Activated CD4-positive, alpha-beta T cell treated with anti-CD3 and anti-CD28 coated beads, Interleukin-2, amount 10 ng/mL, durations not matched to agents 24 days and 14 days (primary cell): ENCODE measurements around the gene CEP170B. TPM values are rescaled to one million over a fixed set of nuclear protein-coding genes. Genes with fewer than 3 reads are reported as not detected.

Source experiments
- DNase-seq: peaks from one replicate; pipeline ENCODE4 v3.0.0; 2022
- H3K27ac Mint-ChIP-seq: one replicate; pipeline ENCODE4 v1.8.0; 2022; ENCODE audit warnings: mild to moderate bottlenecking, mixed read lengths
- H3K27me3 Mint-ChIP-seq: one replicate; pipeline ENCODE4 v1.8.0; 2022; ENCODE audit warnings: mixed read lengths
- H3K36me3 Mint-ChIP-seq: one replicate; pipeline ENCODE4 v1.8.0; 2022; ENCODE audit warnings: low read depth, mild to moderate bottlenecking, mixed read lengths
- H3K4me1 Mint-ChIP-seq: one replicate; pipeline ENCODE4 v1.8.0; 2021; ENCODE audit warnings: mixed read lengths
- H3K4me3 Mint-ChIP-seq: one replicate; pipeline ENCODE4 v1.8.0; 2022; ENCODE audit warnings: mild to moderate bottlenecking, moderate library complexity, mixed read lengths
- H3K9me3 Mint-ChIP-seq: one replicate; pipeline ENCODE4 v1.8.0; 2021; ENCODE audit warnings: mixed read lengths
- intact Hi-C: fragments of 100-400 bp; cut with micrococcal nuclease; formaldehyde crosslinking; loops from one replicate; pipeline ENCODE4 v1.15.1; 2023
- total RNA-seq: library from RNA; stranded (reverse); gene quantifications from 2 replicates; pipeline ENCODE4 v1.2.3, GENCODE V29; 2022

The CEP170B gene
- 8.3 and 9.0 TPM in 2 replicates for total RNA-seq

DNA sequence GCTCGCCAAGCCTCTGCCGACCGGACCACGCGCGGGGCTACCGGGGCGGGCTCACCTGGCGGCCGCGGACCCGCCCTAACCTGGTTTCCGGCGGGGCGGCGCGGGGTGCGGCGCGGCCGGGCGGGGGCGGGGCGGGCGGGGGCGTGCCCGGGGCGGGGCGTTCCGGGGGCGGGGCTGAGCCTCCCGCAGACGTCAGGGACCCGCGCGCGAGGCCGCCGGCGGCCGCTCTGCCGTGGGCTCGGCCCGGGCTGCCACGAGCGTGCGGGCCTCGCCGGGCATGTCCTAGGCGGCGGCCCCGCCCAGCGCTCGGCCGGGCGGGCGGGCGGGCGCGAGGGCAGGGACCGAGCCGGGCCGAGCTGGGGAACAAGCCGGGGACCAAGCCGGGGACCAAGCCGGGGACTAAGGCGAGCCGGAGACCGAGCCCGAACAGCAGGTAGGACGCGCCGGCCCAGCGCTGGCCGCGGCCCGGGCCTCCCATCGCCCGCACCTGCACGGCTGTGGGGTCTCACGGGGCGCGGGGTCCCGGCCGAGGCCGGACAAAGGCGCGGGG is at the start of gene CEP170B:
Gene CEP170B (plus strand): TSS at position 188 of the 550 bp plus-strand sequence. CDS start 3,183 bp downstream, outside the sequence.
- Mint-ChIP-seq H3K36me3 (no peaks in the 10 kb centered on the region), H3K4me1 (no peaks in the 10 kb centered on the region), H3K4me3 (peak within 1 kb of the TSS; percentile 75), H3K27me3 (peaks cover 11% of the 10 kb centered on the region), H3K27ac (no peak within 1 kb of the TSS), H3K9me3 (no peaks in the 10 kb centered on the region)
- intact Hi-C loops, result loop anchor here (2.0 kb wide), 2 partner anchors 22 to 38 kb away; no protein-coding TSS in a partner anchor
- peak; percentile 83 for DNase-seq

DNA sequence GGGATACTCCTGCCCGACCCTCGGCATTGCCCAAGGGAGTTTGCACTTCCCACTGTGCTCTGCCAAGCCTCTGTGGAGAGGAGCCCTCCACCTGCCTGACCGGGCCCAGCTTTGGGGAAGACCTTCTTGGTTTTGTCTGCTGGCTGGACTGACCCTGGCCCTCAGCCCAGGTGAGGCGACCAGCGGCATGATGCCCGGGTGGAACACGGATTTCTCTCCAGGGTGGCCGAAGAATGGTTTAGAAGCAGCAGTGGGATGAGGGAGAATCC is 48.5 kb upstream of the CEP170B start:
- Mint-ChIP-seq H3K4me3 (peak overlapping the region; percentile 96), H3K9me3 (no peaks in the 10 kb centered on the region), H3K27me3 (no peaks in the 10 kb centered on the region), H3K27ac (peak overlapping the region; percentile 95), H3K4me1 (peaks cover 12% of the 10 kb centered on the region), H3K36me3 (peaks cover 10% of the 10 kb centered on the region)
- intact Hi-C loops, result no loop called here
- DNase-seq, result no peak

DNA sequence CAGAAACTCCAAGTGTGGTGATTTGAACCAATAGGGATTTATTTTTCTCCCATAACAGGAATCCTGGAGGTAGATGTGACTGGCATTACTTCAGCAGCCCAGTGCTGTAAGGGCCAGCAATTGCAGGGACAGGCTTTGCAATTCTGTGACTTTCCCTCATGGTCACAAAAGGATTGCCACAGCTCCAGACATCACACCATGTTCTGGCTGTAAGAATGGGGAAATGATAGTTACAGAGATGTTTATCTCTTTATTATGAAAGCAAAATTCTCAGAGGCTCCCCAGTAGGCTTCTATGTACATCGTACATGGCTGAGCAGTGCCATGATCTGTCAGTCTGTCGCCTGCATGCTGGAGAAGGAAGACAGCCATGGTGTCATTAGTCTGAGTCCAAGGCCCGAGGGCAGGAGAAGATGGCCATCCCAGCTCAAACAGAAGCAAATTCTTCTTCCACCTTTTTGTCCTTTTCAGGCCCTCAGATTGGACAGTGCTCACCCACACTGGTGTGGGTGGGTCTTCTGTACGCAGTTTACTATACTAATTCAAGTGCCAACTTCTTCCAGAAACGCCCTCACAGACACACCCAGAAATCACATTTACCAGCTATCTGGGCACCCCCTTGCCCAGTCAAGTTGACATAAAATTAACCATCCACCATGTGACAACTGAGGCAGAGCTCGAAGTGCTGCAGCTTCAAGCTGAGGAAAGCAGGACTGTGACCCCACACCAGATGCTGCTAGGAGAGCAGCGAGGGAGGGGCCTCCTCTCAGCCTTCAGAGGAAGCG is 46.9 kb upstream of the CEP170B start:
- H3K36me3 Mint-ChIP-seq, result peaks cover 8% of the 10 kb centered on the region
- peak; percentile 56 for DNase-seq
- H3K4me3 Mint-ChIP-seq, result no peak overlapping the region
- H3K9me3 Mint-ChIP-seq, result no peaks in the 10 kb centered on the region
- H3K27me3 Mint-ChIP-seq, result no peaks in the 10 kb centered on the region
- peaks cover 12% of the 10 kb centered on the region for H3K4me1 Mint-ChIP-seq
- intact Hi-C loops, result no loop called here
- no peak overlapping the region for H3K27ac Mint-ChIP-seq

DNA sequence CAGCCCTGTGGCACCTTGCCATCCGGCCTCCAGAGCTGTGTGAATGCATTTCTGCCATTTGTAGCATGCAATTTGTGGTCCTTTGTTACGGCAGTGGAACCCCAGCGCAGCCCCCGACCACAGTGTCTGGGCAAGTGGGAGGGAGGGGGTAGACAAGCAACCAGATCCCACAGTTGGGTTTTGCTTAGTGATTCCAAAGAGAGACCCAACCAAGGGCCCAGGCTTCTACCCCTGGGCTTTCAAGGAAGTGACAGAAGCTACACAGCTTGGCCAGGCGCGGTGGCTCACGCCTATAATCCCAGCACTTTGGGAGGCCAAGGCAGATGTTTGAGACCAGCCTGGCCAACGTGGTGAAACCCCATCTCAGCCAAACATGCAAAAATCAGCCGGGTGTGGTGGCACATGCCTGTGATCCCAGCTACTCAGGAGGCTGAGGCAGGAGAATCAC is 46.3 kb upstream of the CEP170B start:
- H3K9me3 Mint-ChIP-seq, result peaks cover 2% of the 10 kb centered on the region
- intact Hi-C loops, result no loop called here
- no peaks in the 10 kb centered on the region for H3K27me3 Mint-ChIP-seq
- peak; percentile 56 for DNase-seq
- H3K4me1 Mint-ChIP-seq, result peaks cover 12% of the 10 kb centered on the region
- no peak overlapping the region for H3K4me3 Mint-ChIP-seq
- no peak overlapping the region for H3K27ac Mint-ChIP-seq
- H3K36me3 Mint-ChIP-seq, result peaks cover 8% of the 10 kb centered on the region

DNA sequence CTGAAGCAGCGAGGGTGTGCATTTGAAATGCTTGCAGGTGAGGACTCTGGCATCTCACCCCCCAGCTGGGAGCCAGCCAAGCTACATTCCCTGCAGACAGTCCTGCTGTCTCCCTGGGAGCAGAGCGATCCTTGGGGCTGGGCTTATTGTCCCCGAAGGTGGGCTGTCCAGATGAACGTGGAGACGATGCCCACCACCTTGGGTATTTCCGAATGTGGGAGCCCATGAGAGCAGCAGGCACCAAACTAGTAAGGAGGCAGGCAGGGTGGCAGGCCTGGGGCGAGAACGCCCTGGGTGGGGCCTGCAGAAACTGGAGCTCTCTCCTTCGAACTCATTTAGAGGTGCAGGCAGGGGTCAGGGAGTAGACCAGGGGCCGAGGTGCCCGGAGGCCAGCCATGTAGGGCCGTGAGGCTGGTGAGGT is 45.7 kb upstream of the CEP170B start:
- intact Hi-C loops, result no loop called here
- peak; percentile 55 for DNase-seq
- H3K4me3 Mint-ChIP-seq, result no peak overlapping the region
- H3K27me3 Mint-ChIP-seq, result peaks cover 5% of the 10 kb centered on the region
- peaks cover 6% of the 10 kb centered on the region for H3K4me1 Mint-ChIP-seq
- H3K36me3 Mint-ChIP-seq, result peaks cover 10% of the 10 kb centered on the region
- H3K27ac Mint-ChIP-seq, result no peak overlapping the region
- H3K9me3 Mint-ChIP-seq, result peaks cover 8% of the 10 kb centered on the region

DNA sequence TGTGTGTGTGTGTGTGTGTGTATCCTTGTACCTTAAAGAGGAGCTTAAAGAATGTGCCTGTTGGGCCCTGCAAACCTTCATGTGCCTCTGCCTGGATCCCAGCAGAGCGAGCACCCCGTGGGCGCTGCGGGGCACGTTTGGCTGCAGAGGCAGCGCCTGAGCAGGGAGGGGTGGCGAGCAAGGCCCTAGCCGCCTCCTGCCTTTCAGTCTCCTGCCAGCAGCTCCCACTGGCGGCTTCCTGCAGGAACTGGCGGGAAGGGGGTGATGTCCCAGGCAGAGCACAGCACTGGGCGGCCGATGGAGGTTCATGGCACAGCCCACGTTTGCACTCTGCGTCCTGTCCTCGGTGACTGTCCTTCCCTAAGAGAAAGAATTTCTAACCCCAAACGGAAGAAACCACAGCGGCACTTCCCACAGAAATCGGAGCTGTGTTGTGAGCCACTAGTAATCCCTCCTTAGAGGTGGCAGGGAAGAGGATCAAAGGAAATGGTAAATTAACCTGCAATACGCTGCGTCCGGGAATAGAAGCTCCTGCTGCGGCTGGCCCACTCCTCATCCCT is 44.3 kb upstream of the CEP170B start:
- Mint-ChIP-seq H3K27me3 (peaks cover 17% of the 10 kb centered on the region), H3K9me3 (peaks cover 15% of the 10 kb centered on the region), H3K4me3 (no peak overlapping the region), H3K36me3 (peaks cover 12% of the 10 kb centered on the region), H3K4me1 (peaks cover 8% of the 10 kb centered on the region), H3K27ac (no peak overlapping the region)
- intact Hi-C loops, result no loop called here
- DNase-seq, result peak; percentile 48

DNA sequence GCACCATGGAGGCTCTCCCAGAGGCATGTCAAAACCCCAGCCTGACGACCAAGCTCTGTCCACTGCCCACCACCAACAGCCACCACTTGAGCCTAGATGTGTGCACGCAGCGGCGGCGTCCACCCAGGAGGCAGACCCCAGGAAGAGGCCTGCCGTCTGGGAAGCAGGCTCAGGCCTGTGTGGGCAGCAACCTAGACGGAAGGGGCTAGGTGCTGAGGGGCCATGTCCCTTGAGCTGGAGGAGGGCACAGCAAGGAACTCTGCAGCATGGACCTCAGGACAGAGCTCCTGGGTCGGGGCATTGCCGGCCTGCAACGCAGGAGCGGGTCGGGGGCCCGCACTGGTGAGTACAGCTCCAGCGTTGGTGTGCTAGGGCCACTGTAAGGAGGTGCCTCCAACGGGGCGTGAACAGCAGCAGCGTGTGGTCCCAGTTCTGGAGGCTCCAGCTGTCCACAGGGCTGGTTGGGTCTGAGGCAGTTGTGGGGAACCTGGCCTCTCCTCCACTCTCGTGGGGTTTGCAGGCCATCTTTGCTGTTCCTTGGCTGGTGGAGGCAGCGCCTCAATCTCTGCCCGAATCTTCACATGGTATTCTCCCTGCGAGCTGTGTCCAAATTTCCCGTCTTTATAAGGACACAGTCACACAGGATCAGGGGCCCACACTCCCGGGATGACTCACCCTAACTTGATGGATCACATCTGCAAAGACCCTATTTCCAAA is 43.7 kb upstream of the CEP170B start:
- peaks cover 11% of the 10 kb centered on the region for H3K4me1 Mint-ChIP-seq
- H3K27ac Mint-ChIP-seq, result no peak overlapping the region
- peaks cover 15% of the 10 kb centered on the region for H3K9me3 Mint-ChIP-seq
- peaks cover 18% of the 10 kb centered on the region for H3K27me3 Mint-ChIP-seq
- no peak overlapping the region for H3K4me3 Mint-ChIP-seq
- intact Hi-C loops, result no loop called here
- peak; percentile 54 for DNase-seq
- H3K36me3 Mint-ChIP-seq, result peaks cover 11% of the 10 kb centered on the region

DNA sequence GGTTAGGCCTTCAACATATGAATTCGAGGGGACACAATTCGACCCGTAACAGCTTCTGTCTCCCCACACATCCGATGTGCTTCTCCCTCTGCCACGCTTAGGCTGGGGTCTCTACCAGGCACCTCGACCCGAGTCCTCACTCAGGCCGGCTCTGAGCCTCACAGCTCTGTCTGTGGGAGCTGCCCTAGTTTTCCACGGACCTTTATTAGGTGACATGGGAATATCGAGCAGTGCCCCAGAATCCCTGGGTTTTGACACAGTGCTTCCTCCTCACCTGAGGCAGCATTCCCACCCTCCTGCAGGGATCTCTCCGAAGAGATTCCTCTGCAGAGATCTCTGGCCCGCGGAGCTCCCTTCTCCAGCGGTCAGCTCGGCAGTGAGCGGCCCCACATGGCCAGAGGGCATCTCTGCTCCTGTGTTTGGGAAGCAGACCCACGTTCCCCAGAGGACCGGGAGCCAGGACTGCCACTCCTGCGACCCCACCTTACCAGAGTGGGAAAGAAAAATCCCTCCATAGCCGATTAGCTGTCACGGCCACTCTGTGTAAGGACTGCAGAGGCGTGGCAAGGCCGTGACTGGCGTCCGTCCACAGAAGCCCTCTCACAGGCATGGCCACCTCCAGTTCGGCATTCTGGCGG is 43.0 kb upstream of the CEP170B start:
- H3K9me3 Mint-ChIP-seq, result peaks cover 15% of the 10 kb centered on the region
- DNase-seq, result no peak
- peaks cover 21% of the 10 kb centered on the region for H3K27me3 Mint-ChIP-seq
- H3K4me1 Mint-ChIP-seq, result peaks cover 10% of the 10 kb centered on the region
- H3K27ac Mint-ChIP-seq, result no peak overlapping the region
- H3K4me3 Mint-ChIP-seq, result no peak overlapping the region
- H3K36me3 Mint-ChIP-seq, result peaks cover 11% of the 10 kb centered on the region
- intact Hi-C loops, result no loop called here

DNA sequence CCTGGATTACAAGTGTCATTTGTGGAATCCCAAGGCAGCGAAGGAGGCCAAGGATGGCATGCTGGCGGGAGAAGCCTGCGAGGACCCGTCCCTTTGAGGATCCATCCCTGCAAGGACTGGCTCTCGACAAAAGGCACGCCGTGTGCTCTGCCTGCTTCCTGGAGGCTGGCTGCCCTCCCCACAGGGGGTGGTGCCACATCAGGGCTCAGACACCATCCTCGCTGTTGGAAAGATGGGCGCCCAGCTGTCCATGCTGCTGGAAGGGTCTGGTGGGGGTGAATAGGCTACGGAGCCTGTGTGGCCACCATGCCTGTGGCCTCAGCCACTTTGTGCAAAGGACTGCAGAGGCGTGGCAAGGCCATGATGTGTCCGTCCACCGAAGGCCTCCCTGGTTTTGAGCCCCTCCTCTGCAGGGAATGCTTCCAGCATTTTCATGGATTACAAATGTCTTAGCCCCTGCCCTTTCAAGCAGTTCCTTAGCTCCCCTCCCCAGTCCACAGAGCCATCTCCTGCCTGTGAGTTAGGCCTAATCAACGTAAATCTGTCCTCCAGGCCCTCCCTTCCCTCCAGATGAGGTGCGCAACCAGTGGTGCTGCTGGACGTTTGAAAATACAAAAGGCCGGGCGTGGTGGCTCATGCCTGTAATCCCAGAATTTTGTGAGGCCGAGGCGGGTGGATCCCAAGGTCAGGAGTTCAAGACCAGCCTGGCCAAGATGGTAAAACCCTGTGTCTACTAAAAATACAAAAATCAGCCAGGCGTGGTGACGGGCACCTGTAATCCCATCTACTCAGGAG is 42.0 kb upstream of the CEP170B start:
- intact Hi-C loops, result no loop called here
- DNase-seq, result peak; percentile 52
- H3K27me3 Mint-ChIP-seq, result peaks cover 27% of the 10 kb centered on the region
- no peak overlapping the region for H3K4me3 Mint-ChIP-seq
- no peak overlapping the region for H3K27ac Mint-ChIP-seq
- H3K36me3 Mint-ChIP-seq, result peaks cover 11% of the 10 kb centered on the region
- peaks cover 11% of the 10 kb centered on the region for H3K4me1 Mint-ChIP-seq
- H3K9me3 Mint-ChIP-seq, result peaks cover 15% of the 10 kb centered on the region

DNA sequence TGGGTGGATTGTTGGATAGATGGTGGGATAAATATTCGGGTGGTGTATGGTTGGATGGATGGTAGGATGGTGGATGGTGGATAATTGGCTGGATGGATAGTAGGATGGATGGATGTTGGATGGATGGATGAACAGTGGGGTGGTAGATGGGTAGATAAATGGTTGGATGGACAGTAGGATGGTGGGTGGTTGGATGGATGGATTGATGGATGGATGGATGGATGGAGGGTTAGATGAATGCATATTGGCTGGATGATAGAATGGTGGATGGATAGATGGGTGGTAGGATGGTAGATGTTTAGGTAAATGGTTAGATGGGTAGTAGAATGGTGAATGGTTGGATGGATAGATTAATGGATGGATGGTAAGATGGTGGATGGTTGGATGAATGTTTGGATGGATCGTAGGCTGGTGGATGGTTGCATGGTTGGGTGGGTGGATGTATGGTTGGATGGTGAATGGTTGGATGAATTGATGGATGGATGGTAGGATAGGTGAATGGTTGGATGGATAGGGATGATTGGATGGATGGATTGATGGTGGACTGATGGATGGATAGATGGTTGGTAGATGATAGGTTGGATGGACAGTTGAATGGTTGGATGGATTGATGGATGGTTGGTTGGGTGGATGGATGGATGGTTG is 40.6 kb upstream of the CEP170B start:
- H3K27ac Mint-ChIP-seq, result peak overlapping the region; percentile 42

DNA sequence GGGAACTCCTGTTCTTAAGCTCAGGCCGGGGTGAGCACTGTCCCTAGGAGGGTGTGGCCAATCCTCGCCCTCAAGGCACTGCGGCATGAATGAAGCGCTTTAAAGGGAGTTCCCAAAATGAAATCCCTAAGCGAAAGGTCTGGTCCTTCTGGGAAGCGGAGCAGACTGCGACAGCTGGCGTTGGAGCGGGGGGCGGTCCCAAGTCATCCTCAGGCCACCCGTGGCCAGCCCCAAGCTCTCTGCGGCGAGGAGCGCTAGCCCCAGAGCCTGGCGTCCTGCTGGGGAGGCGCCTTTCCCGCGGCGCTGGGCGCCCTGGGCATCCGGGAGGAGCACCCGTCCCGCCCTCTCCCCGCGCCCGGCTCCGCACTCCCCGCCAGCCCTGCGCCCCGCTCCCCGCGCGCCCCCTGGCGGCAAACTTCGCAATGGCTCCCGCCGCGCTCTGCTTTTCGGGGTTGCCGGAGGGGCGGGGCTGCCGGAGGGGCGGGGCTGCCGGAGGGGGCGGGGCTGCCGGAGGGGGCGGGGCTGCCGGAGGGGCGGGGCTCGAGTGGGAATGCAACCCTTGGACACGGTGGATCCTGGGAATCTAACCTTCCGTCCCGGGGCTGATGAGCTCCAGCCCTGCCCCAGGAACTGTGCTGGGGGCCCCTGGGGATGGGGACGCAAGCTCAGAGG is 38.7 kb upstream of the CEP170B start:
- Mint-ChIP-seq H3K4me1 (peaks cover 11% of the 10 kb centered on the region), H3K36me3 (peaks cover 7% of the 10 kb centered on the region), H3K4me3 (peak overlapping the region; percentile 90), H3K27ac (no peak overlapping the region), H3K9me3 (peaks cover 15% of the 10 kb centered on the region), H3K27me3 (peaks cover 32% of the 10 kb centered on the region)
- intact Hi-C loops, result loop anchor here (1.0 to 2.0 kb wide), 4 partner anchors 26 to 102 kb away; partner anchors contain the start of genes ADSS1, CEP170B and ZBTB42
- peak; percentile 99 for DNase-seq

More for the DNA sequence above, 40.6 kb upstream of the CEP170B start:
- intact Hi-C loops, result no loop called here
- DNase-seq, result no peak
- Mint-ChIP-seq H3K4me1 (peaks cover 11% of the 10 kb centered on the region), H3K36me3 (peaks cover 7% of the 10 kb centered on the region), H3K4me3 (peak overlapping the region; percentile 90), H3K27me3 (peaks cover 27% of the 10 kb centered on the region), H3K9me3 (peaks cover 15% of the 10 kb centered on the region)

DNA sequence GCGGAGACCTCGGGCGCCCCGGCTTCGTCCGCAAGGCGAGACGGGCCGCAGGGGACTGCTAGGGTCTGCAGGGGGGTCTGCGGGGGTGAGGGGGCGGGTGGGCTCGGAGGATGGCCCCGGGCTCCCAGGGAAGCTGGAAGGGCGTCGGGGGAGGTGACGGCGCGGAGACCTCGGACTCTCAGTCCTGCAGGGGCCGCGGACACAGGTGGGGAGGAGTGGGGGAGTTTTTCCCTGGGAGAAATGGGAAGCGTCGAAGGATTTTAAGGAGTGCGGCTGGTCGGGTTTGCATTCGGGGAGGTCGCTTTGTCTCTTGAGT is 38.2 kb upstream of the CEP170B start:
- no peak for DNase-seq
- peaks cover 7% of the 10 kb centered on the region for H3K36me3 Mint-ChIP-seq
- peaks cover 15% of the 10 kb centered on the region for H3K9me3 Mint-ChIP-seq
- H3K4me1 Mint-ChIP-seq, result peaks cover 11% of the 10 kb centered on the region
- H3K4me3 Mint-ChIP-seq, result peak overlapping the region; percentile 66
- peaks cover 32% of the 10 kb centered on the region for H3K27me3 Mint-ChIP-seq
- no peak overlapping the region for H3K27ac Mint-ChIP-seq
- intact Hi-C loops, result loop anchor here (1.0 to 2.0 kb wide), 4 partner anchors 26 to 103 kb away; partner anchors contain the start of genes ADSS1, CEP170B and ZBTB42
